HG03039 (cell line): ENCODE data around the gene TAL1.
"Not testable (repeated sequence)": the region's sequence is repeated elsewhere in the genome, so short reads cannot be mapped to it uniquely, and the experiment has no call there.

Source experiments
- ATAC-seq: cut with Tn5 transposase; IDR thresholded peaks from one replicate; pipeline ENCODE4 v1.9.1; 2021; ENCODE audit warnings: mild to moderate bottlenecking, moderate library complexity; ENCODE audit not compliant: unreplicated experiment

The TAL1 gene

GRCh38 chr1:47213230-47213963 is 18.6 kb downstream of the TAL1 start:
- ATAC-seq = no peak

- no peak for ATAC-seq
These were observed 19.3 kb downstream of the TAL1 start for GRCh38 chr1:47212636-47213229.

GRCh38 chr1:47211796-47212269 is 20.2 kb downstream of the TAL1 start:
- ATAC-seq = no peak

- ATAC-seq = no peak
These were observed 21.4 kb downstream of the TAL1 start for GRCh38 chr1:47210666-47211065.

- ATAC-seq = no peak
These were observed 22.2 kb downstream of the TAL1 start for GRCh38 chr1:47209725-47210325.

- no peak for ATAC-seq
These were observed 22.9 kb downstream of the TAL1 start for GRCh38 chr1:47209091-47209490.

- no peak for ATAC-seq
These were observed 23.6 kb downstream of the TAL1 start for GRCh38 chr1:47208374-47208850.

- ATAC-seq = no peak
These were observed 24.1 kb downstream of the TAL1 start for GRCh38 chr1:47207803-47208373.

GRCh38 chr1:47205918-47206317 is 26.1 kb downstream of the TAL1 start:
- no peak for ATAC-seq

GRCh38 chr1:47203504-47203903 is 28.5 kb downstream of the TAL1 start:
- not testable (repeated sequence) for ATAC-seq

GRCh38 chr1:47201179-47201578 is 30.8 kb downstream of the TAL1 start:
- no peak for ATAC-seq

- ATAC-seq = no peak
These were observed 33.8 kb downstream of the TAL1 start for GRCh38 chr1:47198214-47198613.

GRCh38 chr1:47196622-47197021 is 35.4 kb downstream of the TAL1 start:
- no peak for ATAC-seq

GRCh38 chr1:47195981-47196380 is 36.0 kb downstream of the TAL1 start:
- ATAC-seq = not testable (repeated sequence)

GRCh38 chr1:47194311-47194710 is 37.7 kb downstream of the TAL1 start:
- no peak for ATAC-seq

- not testable (repeated sequence) for ATAC-seq
These were observed 38.5 kb downstream of the TAL1 start for GRCh38 chr1:47193496-47193895.

GRCh38 chr1:47192458-47193384 is 39.3 kb downstream of the TAL1 start:
- no peak for ATAC-seq

- no peak for ATAC-seq
These were observed 40.0 kb downstream of the TAL1 start for GRCh38 chr1:47191940-47192457.

GRCh38 chr1:47190857-47191256 is 41.2 kb downstream of the TAL1 start:
- no peak for ATAC-seq

- no peak for ATAC-seq
These were observed 41.5 kb downstream of the TAL1 start for GRCh38 chr1:47190509-47190855.
